Measurements from ENCODE around the gene TCEAL3. TPM values are rescaled to one million over a fixed set of nuclear protein-coding genes. Genes with fewer than 3 reads are reported as not detected.

The TCEAL3 gene, protein sequence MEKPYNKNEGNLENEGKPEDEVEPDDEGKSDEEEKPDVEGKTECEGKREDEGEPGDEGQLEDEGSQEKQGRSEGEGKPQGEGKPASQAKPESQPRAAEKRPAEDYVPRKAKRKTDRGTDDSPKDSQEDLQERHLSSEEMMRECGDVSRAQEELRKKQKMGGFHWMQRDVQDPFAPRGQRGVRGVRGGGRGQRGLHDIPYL
- total RNA-seq (ENCODE audit: low replicate concordance) = 9.5 and 13.8 TPM in 2 replicates
- long read RNA-seq, partial matches to known transcripts = 0 of 3 reads
- long read RNA-seq, other reads (novel, unspliced or antisense) = 1 of 3 reads

DNA sequence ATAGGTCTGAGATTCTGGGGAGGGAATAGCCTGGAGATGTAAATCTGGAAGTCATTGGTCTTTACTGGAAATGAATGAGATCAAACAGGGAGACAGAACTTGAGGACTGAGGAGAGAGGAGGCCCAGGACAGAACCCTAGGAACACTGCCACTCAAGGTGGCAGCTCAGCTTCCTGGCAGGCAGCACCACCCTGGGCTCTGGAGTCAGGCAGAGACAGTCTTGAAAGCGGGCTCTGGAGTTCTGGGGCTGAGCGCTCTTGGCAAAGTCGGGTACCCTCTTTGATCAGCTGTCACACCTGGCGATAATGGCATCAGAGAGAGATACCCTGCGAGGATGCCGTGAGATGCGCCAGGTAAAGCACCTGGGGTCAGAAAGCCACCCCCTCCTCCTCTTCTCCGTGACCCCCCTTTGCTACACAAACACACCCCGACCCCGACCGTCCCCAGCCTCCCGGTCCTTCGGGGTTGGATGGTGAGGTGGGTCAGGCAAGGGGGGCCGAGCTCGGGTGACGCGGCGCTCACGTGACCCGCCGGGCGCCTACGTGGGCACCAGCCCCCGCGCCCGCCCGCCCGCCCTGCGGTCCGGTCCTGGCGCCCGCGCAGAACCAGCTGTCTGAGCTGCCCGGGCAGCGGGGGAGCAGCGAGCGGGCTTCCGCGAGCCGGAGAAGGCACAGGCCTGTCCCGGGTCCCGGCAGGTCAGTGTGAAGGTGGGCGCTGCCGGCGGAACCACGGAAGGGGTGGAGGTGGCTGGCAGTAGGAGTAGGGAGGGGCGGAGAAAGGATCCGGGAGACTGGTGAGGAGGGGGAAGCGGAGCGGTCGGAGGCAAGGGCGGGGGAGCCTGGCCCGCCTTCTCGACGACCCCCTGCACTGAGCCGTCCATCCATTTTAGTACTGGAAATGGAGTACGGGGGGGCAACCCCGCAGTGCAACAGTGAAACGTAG is at the start of gene TCEAL3:
TCEAL3 (plus strand) TSS at position 600 of the 942 bp plus-strand sequence. CDS start 1,102 bp downstream, outside the sequence.
- no peaks in the 10 kb centered on the region for H3K36me3 Mint-ChIP-seq

DNA sequence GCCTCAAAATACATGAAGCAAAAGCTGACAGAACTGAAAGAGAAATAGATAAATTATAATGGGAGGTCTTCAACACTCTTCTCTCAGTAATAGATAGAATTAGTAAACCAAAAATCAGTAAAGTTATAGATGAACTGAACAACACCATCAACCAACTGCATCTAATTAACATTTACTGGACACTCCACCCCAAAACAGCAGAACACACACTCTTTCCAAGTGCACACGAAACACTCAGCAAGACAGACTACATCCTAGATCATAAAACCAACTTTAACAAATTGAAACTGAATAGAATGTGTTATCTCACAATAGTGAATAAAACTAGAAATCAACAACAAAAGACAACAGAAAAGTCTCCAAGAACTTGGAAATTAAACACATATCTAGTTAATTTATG is 47.5 kb upstream of the TCEAL3 start:
- Mint-ChIP-seq H3K4me1 (ENCODE audit: unreplicated experiment) (no peaks in the 10 kb centered on the region), H3K27me3 (peaks cover 8% of the 10 kb centered on the region), H3K27ac (no peak overlapping the region), H3K9me3 (no peaks in the 10 kb centered on the region), H3K36me3 (no peaks in the 10 kb centered on the region), H3K4me3 (no peak overlapping the region)
- no peak for DNase-seq (ENCODE audit: extremely low spot score, unreplicated experiment)
- TF ChIP-seq, protein P1, sequence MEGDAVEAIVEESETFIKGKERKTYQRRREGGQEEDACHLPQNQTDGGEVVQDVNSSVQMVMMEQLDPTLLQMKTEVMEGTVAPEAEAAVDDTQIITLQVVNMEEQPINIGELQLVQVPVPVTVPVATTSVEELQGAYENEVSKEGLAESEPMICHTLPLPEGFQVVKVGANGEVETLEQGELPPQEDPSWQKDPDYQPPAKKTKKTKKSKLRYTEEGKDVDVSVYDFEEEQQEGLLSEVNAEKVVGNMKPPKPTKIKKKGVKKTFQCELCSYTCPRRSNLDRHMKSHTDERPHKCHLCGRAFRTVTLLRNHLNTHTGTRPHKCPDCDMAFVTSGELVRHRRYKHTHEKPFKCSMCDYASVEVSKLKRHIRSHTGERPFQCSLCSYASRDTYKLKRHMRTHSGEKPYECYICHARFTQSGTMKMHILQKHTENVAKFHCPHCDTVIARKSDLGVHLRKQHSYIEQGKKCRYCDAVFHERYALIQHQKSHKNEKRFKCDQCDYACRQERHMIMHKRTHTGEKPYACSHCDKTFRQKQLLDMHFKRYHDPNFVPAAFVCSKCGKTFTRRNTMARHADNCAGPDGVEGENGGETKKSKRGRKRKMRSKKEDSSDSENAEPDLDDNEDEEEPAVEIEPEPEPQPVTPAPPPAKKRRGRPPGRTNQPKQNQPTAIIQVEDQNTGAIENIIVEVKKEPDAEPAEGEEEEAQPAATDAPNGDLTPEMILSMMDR (conservative IDR thresholded peaks at IDR 0.05) = no peak

More for the DNA sequence above, at the start of gene TCEAL3:
- H3K4me3 Mint-ChIP-seq = peak within 1 kb of the TSS; percentile 91
- no peak for DNase-seq (ENCODE audit: extremely low spot score, unreplicated experiment)
- peak within 1 kb of the TSS; percentile 73 for H3K27ac Mint-ChIP-seq
- TF ChIP-seq, protein P1 (conservative IDR thresholded peaks at IDR 0.05) = no peak
- H3K27me3 Mint-ChIP-seq = no peaks in the 10 kb centered on the region
- H3K4me1 Mint-ChIP-seq (ENCODE audit: unreplicated experiment) = no peaks in the 10 kb centered on the region
- H3K9me3 Mint-ChIP-seq = no peaks in the 10 kb centered on the region

DNA sequence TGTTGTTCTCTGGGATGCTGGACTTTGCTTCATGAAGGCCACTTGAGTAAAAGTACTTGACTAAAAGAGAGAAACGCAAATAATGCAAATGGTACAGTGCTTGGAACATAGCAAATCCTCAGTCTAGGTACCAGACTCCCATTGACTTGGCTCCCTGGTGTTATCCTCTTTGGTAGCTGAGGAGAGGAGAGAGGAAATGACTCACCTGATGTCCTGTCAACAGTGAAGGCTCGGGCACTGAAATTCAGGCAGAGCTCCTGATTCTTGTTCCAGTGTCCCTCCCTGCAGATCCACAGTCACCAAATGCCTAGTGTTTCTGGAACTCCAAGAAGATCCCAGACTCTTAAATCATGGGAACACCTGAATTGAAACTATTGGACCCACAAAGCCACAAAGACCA is 45.0 kb upstream of the TCEAL3 start:
- no peaks in the 10 kb centered on the region for H3K36me3 Mint-ChIP-seq
- no peak for DNase-seq (ENCODE audit: extremely low spot score, unreplicated experiment)
- no peaks in the 10 kb centered on the region for H3K4me1 Mint-ChIP-seq (ENCODE audit: unreplicated experiment)
- H3K4me3 Mint-ChIP-seq = no peak overlapping the region
- H3K9me3 Mint-ChIP-seq = no peaks in the 10 kb centered on the region
- no peak overlapping the region for H3K27ac Mint-ChIP-seq
- TF ChIP-seq, protein P1 (conservative IDR thresholded peaks at IDR 0.05) = no peak
- H3K27me3 Mint-ChIP-seq = peaks cover 8% of the 10 kb centered on the region

DNA sequence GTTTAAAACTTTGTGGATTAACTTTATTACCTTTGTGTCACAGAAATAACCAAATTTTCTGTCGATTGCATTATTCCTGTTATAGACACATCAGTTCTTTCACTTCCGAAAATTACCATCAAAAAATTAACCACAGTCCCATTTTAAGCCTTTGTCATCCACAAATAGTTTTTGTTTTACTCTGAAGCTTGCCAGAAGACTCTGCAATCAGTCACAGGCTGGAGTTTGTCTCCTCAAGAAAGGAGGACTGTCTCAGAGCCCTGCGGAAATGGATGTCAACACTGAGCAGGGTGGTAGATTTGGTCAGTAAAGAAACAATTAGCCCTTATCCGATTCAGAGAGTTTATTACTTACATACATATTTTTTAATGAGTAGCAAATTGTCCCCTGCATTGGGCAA is 42.6 kb upstream of the TCEAL3 start:
- Mint-ChIP-seq H3K36me3 (no peaks in the 10 kb centered on the region), H3K27ac (no peak overlapping the region), H3K27me3 (peaks cover 3% of the 10 kb centered on the region), H3K4me1 (ENCODE audit: unreplicated experiment) (no peaks in the 10 kb centered on the region), H3K9me3 (no peaks in the 10 kb centered on the region), H3K4me3 (no peak overlapping the region)
- no peak for DNase-seq (ENCODE audit: extremely low spot score, unreplicated experiment)
- TF ChIP-seq, protein P1 (conservative IDR thresholded peaks at IDR 0.05) = no peak

DNA sequence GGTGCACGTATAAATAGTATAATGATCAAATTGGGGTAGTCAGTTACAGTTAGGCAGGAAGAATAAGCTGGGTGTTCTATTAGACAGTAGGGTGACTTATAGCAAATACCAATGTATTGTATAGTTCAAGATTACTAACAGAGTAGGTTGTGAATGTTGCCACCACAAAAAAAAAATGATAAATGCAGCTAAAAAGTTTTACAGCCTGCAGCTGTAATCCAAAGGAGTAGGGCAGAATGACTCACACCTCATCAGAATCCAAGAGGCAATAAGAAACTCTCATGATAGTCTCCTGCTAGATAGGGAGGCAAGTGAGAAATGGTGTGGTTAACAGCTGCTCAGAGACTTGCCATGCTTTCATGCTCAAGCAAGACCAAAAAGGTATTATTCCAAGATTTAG is 42.0 kb upstream of the TCEAL3 start:
- TF ChIP-seq, protein P1 (conservative IDR thresholded peaks at IDR 0.05) = no peak
- Mint-ChIP-seq H3K36me3 (no peaks in the 10 kb centered on the region), H3K9me3 (no peaks in the 10 kb centered on the region), H3K4me1 (ENCODE audit: unreplicated experiment) (no peaks in the 10 kb centered on the region), H3K27me3 (no peaks in the 10 kb centered on the region), H3K27ac (no peak overlapping the region), H3K4me3 (no peak overlapping the region)
- DNase-seq (ENCODE audit: extremely low spot score, unreplicated experiment) = no peak
